Left hindlimb (tissue), 1 donor: ENCODE measurements around the gene KRT85.

Source experiments
- DNase-seq: peaks from one replicate; pipeline ENCODE4 v3.0.0-alpha.2; 2018

Gene KRT85

GRCh38 chr12:52394836-52395405 is 27.6 kb upstream of the KRT85 start:
- DNase-seq: no peak

- DNase-seq: no peak
These were observed 25.3 kb upstream of the KRT85 start for GRCh38 chr12:52392465-52393007.

- DNase-seq: peak; percentile 55
These were observed 24.3 kb upstream of the KRT85 start for GRCh38 chr12:52391618-52392002.

GRCh38 chr12:52390739-52391617 is 23.7 kb upstream of the KRT85 start:
- DNase-seq: no peak

GRCh38 chr12:52389313-52390207 is 22.3 kb upstream of the KRT85 start:
- no peak for DNase-seq

GRCh38 chr12:52387859-52388258 is 20.6 kb upstream of the KRT85 start:
- DNase-seq: no peak

- DNase-seq: no peak
These were observed 18.0 kb upstream of the KRT85 start, which contains the start of gene KRT84 for GRCh38 chr12:52385226-52385702. Gene KRT84, minus strand, starts transcription at chr12:52385652. Its CDS starts 67 bp downstream, at chr12:52385585.

GRCh38 chr12:52383331-52383730 is 16.1 kb upstream of the KRT85 start:
- DNase-seq: no peak

GRCh38 chr12:52382854-52383253 is 15.6 kb upstream of the KRT85 start:
- no peak for DNase-seq

- DNase-seq: no peak
These were observed 13.9 kb upstream of the KRT85 start for GRCh38 chr12:52381206-52381605.

- DNase-seq: no peak
These were observed 13.0 kb upstream of the KRT85 start for GRCh38 chr12:52380271-52380694.

GRCh38 chr12:52379536-52379935 is 12.3 kb upstream of the KRT85 start:
- DNase-seq: no peak

GRCh38 chr12:52378091-52378490 is 10.8 kb upstream of the KRT85 start:
- DNase-seq: no peak

GRCh38 chr12:52377266-52377665 is 10.0 kb upstream of the KRT85 start:
- DNase-seq: no peak

- DNase-seq: peak; percentile 82
These were observed 5.2 kb upstream of the KRT85 start for GRCh38 chr12:52372216-52373154.

- DNase-seq: no peak
These were observed 4.4 kb upstream of the KRT85 start for GRCh38 chr12:52371716-52372115.

GRCh38 chr12:52370926-52371608 is 3.8 kb upstream of the KRT85 start:
- DNase-seq: peak; percentile 77

GRCh38 chr12:52369809-52370208 is 2.5 kb upstream of the KRT85 start:
- DNase-seq: no peak

- no peak for DNase-seq
These were observed 1.9 kb upstream of the KRT85 start for GRCh38 chr12:52369211-52369610.

- DNase-seq: no peak
These were observed 1.2 kb upstream of the KRT85 start for GRCh38 chr12:52368508-52368907.

- no peak for DNase-seq
These were observed 595 bp upstream of the KRT85 start for GRCh38 chr12:52367876-52368275.
